AG09319 (cell line): ENCODE data around the gene KLK6.

Source experiments
- DNase-seq: peaks from one replicate; pipeline ENCODE4 v3.0.0-alpha.2; 2010; ENCODE audit warnings: low read depth; ENCODE audit errors: extremely low read depth
- CTCF ChIP-seq: IDR thresholded peaks from 2 replicates; pipeline ENCODE4 v1.5.1; 2011; ENCODE audit warnings: low read depth, mild to moderate bottlenecking, inconsistent platforms, low read length, moderate library complexity

Gene KLK6

DNA sequence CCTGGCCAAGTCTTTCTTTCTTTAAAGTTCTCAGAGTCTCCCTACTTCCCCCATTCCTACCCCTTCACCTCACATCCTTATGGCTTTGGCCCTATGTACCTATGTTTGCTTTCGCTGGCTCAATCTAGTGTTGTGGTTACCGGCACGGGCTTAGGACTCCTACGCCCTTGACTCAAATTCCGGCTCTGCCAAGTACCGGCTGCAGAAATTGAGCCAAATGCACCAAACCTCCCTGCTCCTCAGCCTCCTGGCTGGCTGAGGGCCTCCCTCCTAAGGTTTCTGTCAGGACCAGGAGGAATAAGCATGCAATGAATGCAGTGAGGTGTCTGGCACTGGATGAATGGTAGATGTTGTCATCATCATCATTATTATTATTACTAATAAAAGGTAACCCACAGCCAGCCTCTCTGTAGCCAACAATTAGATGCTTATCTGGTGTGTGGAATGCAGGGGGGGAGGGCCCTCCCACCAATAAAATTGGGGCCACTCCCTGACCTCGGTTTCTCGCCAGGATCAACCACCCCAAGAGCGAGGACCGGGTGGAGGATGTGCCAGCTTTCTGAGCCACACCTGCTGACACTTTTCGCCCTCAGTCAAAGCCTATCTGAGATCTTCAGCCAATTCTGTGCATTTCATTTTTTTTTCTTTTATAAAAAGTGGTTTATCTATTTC lies 37.2 kb downstream of the KLK6 start:
- DNase-seq, result no peak
- no peak for TF ChIP-seq CTCF

DNA sequence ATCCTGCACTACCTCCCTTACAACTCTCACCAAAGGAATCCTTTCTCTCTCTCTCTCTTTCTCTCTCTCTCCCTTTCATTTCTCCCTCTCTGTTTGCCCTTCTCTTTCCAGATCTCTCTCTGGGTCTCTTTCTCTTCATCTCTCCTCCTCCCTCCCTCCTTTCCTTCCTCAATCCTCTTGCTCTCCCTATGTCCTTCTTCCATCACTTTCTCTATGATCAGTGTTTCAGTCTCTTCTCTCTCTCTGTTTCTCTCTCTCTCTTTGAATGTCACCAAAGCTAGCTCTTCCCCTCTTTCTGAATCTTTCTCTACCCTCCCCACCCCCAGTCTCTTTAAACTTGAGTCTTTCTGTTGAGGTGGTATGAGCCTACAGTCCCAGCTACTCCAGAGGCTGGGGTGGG lies 38.4 kb downstream of the KLK6 start:
- no peak for DNase-seq
- no peak for TF ChIP-seq CTCF

- TF ChIP-seq CTCF, result no peak
- DNase-seq, result no peak
Observed at GRCh38 chr19:50928831-50929230, 40.6 kb downstream of the KLK6 start.

GRCh38 chr19:50926144-50926543 lies 43.2 kb downstream of the KLK6 start:
- TF ChIP-seq CTCF, result no peak
- no peak for DNase-seq

- no peak for DNase-seq
Observed at GRCh38 chr19:50925734-50926133, 43.7 kb downstream of the KLK6 start.

DNA sequence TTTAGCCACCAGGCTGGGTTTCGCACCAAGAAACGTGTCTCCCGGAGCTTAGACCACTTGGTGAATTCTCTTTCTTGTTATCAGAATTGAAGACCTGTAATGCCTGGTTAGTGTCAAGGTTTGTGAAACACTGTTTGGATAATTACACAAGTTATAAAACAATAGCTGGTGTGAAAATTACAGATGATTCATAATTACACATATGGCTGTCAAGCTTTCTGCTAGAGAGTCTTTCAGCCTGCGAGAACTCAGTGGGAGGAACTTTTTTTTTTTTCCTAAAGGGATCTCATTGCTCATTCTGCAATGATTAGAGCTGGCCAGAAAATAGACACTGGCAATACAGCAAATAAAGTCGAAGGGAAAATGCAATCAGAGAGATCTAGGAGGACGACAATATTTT lies 44.8 kb downstream of the KLK6 start:
- no peak for TF ChIP-seq CTCF
- DNase-seq, result no peak

More at GRCh38 chr19:50925734-50926133, 43.7 kb downstream of the KLK6 start:
- TF ChIP-seq CTCF, result no peak

DNA sequence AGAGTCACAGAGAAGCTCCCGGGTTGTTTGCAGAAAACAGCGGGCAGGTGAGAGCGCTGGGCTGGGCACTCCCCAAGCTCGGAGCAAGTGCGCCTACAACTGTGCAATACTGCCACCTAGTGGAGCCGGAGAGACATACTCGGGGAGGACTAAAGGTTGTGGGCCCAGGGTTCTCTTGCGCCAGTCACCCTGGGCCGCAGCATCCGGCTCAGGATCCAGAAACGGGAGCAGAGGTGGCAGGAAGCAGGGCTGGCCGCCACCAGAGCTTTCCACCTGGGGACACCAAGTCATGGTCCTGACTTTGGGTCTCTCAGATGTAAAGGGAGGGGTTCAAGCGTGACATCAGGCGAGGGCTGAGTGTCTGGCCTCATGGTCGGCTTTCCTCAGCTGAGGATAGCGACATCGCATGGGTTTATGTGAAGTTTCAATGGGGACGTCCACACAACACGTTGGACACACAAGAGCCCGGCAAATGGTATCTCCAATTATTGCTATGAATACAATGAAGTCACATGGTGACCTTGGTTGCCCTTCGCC lies 47.0 kb downstream of the KLK6 start:
- TF ChIP-seq CTCF, result peak; percentile 84
- DNase-seq, result peak; percentile 37
